DOHH2 (cell line): ENCODE results near the gene ANKRD2.

Experiments
- EZH2phosphoT487 ChIP-seq: fragments of 200-600 bp; sonication (generic); IDR thresholded peaks from 2 replicates; pipeline ENCODE4 v1.6.1; 2017; ENCODE audit warnings: borderline replicate concordance, mild to moderate bottlenecking, antibody characterized with exemption, low read length, moderate library complexity, mixed read lengths
- TF ChIP-seq, protein P1 (sequence below): fragments of 200-600 bp; sonication (generic); IDR thresholded peaks from one replicate; pipeline ENCODE4 v1.5.1; 2014; ENCODE audit warnings: antibody characterized with exemption, mild to moderate bottlenecking, low read depth, low read length; ENCODE audit not compliant: poor library complexity, severe bottlenecking

DNA sequence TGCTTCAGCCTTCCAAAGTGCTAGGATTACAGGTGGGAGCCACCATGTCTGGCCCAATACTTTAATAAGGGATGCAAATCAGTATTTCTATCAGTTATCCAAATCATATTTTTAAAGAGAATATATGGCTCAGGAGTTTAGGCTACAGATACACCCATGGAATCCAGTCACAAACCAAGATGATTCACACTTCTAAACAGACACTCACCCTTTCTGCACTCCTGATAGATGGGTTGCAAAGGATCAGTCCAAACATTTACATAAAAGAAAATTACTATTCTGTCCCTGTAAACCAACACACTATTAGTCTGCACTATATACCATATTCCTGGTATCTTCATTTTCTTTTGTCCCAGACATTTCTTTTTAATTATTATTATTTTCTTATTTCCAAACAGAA, 58.5 kb downstream of the ANKRD2 start:
- TF ChIP-seq, protein P1, sequence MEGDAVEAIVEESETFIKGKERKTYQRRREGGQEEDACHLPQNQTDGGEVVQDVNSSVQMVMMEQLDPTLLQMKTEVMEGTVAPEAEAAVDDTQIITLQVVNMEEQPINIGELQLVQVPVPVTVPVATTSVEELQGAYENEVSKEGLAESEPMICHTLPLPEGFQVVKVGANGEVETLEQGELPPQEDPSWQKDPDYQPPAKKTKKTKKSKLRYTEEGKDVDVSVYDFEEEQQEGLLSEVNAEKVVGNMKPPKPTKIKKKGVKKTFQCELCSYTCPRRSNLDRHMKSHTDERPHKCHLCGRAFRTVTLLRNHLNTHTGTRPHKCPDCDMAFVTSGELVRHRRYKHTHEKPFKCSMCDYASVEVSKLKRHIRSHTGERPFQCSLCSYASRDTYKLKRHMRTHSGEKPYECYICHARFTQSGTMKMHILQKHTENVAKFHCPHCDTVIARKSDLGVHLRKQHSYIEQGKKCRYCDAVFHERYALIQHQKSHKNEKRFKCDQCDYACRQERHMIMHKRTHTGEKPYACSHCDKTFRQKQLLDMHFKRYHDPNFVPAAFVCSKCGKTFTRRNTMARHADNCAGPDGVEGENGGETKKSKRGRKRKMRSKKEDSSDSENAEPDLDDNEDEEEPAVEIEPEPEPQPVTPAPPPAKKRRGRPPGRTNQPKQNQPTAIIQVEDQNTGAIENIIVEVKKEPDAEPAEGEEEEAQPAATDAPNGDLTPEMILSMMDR, result no peak
- TF ChIP-seq EZH2phosphoT487, result no peak
